ENCODE measurements around the gene ADARB2.

ADARB2 gene

DNA sequence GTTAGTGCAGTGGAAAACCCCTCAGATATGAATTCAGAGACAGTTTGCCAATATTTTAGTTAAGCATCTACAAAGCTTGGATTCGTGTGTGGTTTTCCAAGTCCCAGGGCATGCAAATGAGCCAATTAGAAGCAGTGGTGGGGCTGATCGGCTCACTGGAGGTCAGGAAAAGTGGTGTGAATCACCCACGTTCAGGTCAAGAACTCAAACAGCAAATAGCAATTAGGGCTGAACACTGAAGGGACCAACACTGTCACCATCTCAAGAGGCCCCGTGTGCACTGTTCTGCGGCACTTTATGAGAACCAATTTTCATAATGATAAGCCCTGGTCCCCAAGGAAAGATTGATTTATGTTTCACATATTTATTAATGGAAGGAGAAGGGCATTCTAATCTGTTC is 68.9 kb downstream of the ADARB2 start:
- ATAC-seq (no peak), DNase-seq (no peak)
- Mint-ChIP-seq H3K4me3 (no peak overlapping the region), H3K36me3 (ENCODE audit: low read depth) (no peaks in the 10 kb centered on the region), H3K4me1 (peaks cover 3% of the 10 kb centered on the region), H3K27ac (no peak overlapping the region), H3K9me3 (no peaks in the 10 kb centered on the region), H3K27me3 (peaks cover 3% of the 10 kb centered on the region)

DNA sequence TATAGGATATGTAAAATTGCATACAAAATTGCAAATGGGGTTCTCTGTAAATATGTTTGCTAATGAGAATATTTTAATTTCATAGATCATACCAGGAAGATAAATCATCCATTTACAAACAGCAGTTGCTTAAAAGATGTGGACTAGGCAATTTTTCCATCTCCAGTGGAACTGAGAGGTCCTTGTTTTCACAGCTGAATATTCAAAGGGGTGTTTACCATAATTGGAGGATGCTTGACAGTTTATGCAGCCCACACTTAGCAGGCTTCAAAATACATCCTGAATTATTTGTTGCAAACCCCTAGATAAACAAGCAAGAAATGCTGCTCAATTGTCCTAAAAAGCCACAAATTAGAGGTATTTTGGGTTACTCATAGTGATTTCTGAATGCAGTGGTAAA is 69.9 kb downstream of the ADARB2 start:
- ATAC-seq (no peak), DNase-seq (no peak)
- Mint-ChIP-seq H3K27ac (no peak overlapping the region), H3K36me3 (ENCODE audit: low read depth) (no peaks in the 10 kb centered on the region), H3K4me3 (no peak overlapping the region), H3K27me3 (no peaks in the 10 kb centered on the region), H3K4me1 (peaks cover 4% of the 10 kb centered on the region), H3K9me3 (no peaks in the 10 kb centered on the region)

GRCh38 chr10:1666147-1666546 is 71.2 kb downstream of the ADARB2 start:
- no peak overlapping the region for H3K4me3 Mint-ChIP-seq
- peaks cover 4% of the 10 kb centered on the region for H3K4me1 Mint-ChIP-seq
- DNase-seq (no peak), ATAC-seq (no peak)
- H3K36me3 Mint-ChIP-seq (ENCODE audit: low read depth): no peaks in the 10 kb centered on the region
- no peaks in the 10 kb centered on the region for H3K27me3 Mint-ChIP-seq
- no peaks in the 10 kb centered on the region for H3K9me3 Mint-ChIP-seq
- H3K27ac Mint-ChIP-seq: no peak overlapping the region

DNA sequence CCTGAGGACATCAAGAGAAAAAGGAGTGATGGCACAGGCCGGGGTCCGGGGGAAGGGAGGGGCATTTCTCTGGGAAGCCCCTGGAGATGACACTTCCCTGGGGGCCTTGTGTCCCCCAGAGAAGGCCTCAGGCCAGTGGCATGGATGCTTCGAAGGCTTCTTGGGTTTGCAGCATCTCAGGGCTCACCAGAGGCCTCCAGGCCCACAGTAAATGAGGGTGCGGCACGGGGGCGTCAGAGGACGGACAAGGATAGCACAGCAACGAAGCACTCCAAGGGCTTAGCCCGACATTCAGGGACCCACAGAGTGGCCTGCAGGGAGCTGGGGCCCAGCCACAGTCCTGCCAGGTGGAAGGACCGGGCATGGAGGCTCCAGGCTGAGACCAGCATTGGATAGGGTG is 71.6 kb downstream of the ADARB2 start:
- Mint-ChIP-seq H3K27ac (no peak overlapping the region), H3K4me1 (peaks cover 4% of the 10 kb centered on the region), H3K9me3 (no peaks in the 10 kb centered on the region), H3K27me3 (peaks cover under 1% of the 10 kb centered on the region), H3K4me3 (no peak overlapping the region), H3K36me3 (ENCODE audit: low read depth) (no peaks in the 10 kb centered on the region)
- DNase-seq: no peak
- ATAC-seq: no peak

DNA sequence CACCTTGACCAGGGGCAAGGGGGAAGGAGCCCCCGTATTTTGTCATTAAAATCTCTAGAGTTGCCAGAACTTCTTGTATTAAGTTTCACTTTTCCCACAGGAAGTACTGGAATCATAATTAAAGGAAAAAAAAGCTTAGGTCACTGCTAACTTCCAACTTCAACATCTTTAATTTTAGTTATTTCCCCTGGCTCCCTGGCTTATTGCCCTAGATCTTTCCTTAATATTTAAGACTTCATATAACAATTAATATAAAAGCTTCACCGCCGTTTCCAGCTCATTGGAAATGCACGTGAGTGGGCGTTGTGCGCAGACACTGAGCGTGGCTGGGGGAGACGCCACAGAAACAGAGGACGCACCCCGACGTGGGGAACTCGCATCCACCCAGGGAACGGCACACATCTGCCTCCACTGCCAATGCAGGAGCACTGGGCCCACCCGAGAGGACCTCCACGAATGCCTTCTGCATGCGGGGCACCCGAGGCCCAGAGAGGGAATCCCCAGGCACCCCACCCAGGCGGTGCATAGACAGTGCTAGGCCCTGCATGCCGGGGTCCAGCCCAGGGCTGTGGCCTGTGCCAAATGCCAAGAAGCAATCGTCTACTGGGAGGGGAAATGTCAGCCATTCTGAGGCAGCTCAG is 72.2 kb downstream of the ADARB2 start:
- Mint-ChIP-seq H3K4me3 (no peak overlapping the region), H3K4me1 (peaks cover 4% of the 10 kb centered on the region), H3K9me3 (no peaks in the 10 kb centered on the region), H3K27ac (no peak overlapping the region), H3K36me3 (ENCODE audit: low read depth) (no peaks in the 10 kb centered on the region), H3K27me3 (peaks cover 2% of the 10 kb centered on the region)
- ATAC-seq: no peak
- DNase-seq: no peak

GRCh38 chr10:1664333-1664964 is 72.9 kb downstream of the ADARB2 start:
- DNase-seq (no peak), ATAC-seq (no peak)
- no peak overlapping the region for H3K4me3 Mint-ChIP-seq
- H3K27me3 Mint-ChIP-seq: peaks cover 6% of the 10 kb centered on the region
- H3K27ac Mint-ChIP-seq: no peak overlapping the region
- no peaks in the 10 kb centered on the region for H3K36me3 Mint-ChIP-seq (ENCODE audit: low read depth)
- H3K9me3 Mint-ChIP-seq: no peaks in the 10 kb centered on the region
- H3K4me1 Mint-ChIP-seq: peaks cover 4% of the 10 kb centered on the region

- H3K4me3 Mint-ChIP-seq: no peak overlapping the region
These were observed 74.1 kb downstream of the ADARB2 start for GRCh38 chr10:1663226-1663625.

DNA sequence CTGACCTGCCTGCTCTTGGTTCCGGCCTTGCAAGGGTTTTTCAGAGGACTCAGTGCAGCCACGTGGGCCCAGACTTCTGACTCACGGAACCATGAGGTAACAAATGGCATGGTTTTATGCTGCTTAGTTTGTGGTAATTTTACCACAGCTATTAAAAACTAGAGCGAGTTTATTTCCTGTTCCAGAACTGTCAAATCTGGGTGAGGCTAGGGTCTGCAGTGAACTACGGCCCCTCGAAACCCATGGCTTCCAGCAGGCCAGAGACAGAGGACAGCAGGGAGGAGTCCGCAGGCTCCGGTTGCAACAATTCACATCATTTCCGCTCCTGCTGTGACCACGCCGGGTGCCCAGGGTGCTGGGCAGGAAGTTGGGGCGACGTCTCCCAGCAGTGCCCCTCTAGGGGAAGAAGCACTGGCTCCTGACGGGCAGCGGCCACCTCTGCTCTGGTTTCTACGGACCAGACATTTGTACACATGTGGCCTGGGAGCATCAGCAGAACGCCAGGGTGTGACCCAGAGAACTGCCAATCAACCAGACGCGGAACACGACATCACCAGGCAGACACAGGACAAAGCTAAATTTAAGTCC is 74.8 kb downstream of the ADARB2 start:
- Mint-ChIP-seq H3K27ac (no peak overlapping the region), H3K27me3 (peaks cover 15% of the 10 kb centered on the region), H3K4me3 (no peak overlapping the region), H3K4me1 (peaks cover 4% of the 10 kb centered on the region), H3K9me3 (no peaks in the 10 kb centered on the region), H3K36me3 (ENCODE audit: low read depth) (no peaks in the 10 kb centered on the region)
- DNase-seq (no peak), ATAC-seq (no peak)

More at GRCh38 chr10:1663226-1663625, 74.1 kb downstream of the ADARB2 start:
- no peak for ATAC-seq
- Mint-ChIP-seq H3K4me1 (peaks cover 4% of the 10 kb centered on the region), H3K9me3 (no peaks in the 10 kb centered on the region), H3K27me3 (peaks cover 8% of the 10 kb centered on the region), H3K36me3 (ENCODE audit: low read depth) (no peaks in the 10 kb centered on the region), H3K27ac (no peak overlapping the region)
- DNase-seq: no peak

DNA sequence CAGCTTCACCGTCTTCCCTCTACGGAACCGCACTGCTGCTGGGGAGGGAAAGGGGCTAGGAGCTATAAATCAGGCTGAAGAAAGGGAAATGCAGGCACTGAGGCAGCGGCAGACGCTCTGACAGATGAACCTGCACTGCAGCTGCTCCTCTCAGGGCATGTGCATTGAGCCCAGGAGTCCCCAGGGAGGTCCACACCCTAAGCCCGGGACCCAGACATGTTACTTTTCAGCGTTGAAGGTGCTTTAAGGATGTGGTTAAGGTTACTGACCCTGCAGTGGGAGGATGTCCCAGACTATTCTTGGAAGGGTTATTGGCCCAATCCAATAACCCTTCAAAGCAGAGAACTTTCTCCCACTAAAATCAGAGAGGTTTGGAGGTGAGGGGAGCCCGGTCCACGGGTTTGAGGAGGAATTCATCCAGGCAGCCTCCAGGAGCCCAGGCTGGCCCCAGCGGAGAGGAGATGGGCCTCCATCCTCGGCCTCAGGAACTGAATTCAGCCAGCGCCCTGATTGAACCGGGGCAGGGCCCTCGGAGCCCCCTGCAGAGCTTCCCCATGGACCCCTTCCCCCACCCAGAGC is 75.4 kb downstream of the ADARB2 start:
- Mint-ChIP-seq H3K27ac (no peak overlapping the region), H3K36me3 (ENCODE audit: low read depth) (no peaks in the 10 kb centered on the region)

DNA sequence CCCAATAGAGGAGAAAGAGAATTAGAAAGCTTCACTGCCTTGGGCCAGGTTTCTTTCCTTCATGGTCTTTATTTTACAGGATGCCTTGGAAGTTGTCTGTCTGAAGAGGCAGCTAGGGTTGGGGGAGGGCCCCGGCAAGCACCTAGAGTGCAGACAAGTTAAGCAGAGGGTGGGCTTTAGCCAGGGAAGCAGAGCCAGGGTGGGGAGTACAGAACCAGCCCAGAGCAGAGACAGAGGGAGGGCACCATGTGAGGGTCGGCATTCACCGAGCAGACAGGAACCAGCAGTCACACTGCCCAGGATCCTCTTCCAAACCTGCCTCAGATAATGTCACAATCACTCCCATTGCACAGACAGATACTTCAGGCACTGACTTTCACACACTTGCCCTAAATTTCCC is 75.9 kb downstream of the ADARB2 start:
- peaks cover 21% of the 10 kb centered on the region for H3K27me3 Mint-ChIP-seq
- H3K9me3 Mint-ChIP-seq: no peaks in the 10 kb centered on the region
- DNase-seq (no peak), ATAC-seq (no peak)
- no peaks in the 10 kb centered on the region for H3K36me3 Mint-ChIP-seq (ENCODE audit: low read depth)
- H3K4me1 Mint-ChIP-seq: peaks cover 4% of the 10 kb centered on the region
- no peak overlapping the region for H3K27ac Mint-ChIP-seq
- no peak overlapping the region for H3K4me3 Mint-ChIP-seq

More for the DNA sequence above, 75.4 kb downstream of the ADARB2 start:
- H3K9me3 Mint-ChIP-seq: no peaks in the 10 kb centered on the region
- H3K4me3 Mint-ChIP-seq: no peak overlapping the region
- H3K27me3 Mint-ChIP-seq: peaks cover 18% of the 10 kb centered on the region
- peaks cover 4% of the 10 kb centered on the region for H3K4me1 Mint-ChIP-seq
- no peak for DNase-seq
- ATAC-seq: no peak

DNA sequence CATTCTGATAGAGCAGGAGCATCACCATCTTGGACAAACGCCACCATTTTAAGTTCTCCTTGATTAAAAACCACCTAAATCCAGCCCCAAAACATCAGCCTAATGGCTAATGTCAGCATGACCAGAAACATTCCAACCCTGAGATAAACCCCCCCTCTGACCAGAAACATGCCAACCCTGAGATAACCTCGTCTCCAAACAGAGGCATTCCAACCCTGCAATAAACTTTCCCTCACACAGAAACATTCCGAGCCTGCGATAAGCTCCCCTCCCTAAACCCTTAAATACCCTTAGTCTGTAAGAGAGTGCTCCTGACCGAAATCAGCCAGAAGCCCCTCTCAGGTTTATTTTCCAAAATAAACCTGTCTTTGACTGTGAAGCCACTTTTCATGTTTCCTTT is 76.5 kb downstream of the ADARB2 start:
- Mint-ChIP-seq H3K27ac (no peak overlapping the region), H3K4me3 (no peak overlapping the region), H3K4me1 (peaks cover 4% of the 10 kb centered on the region), H3K9me3 (no peaks in the 10 kb centered on the region), H3K27me3 (peaks cover 26% of the 10 kb centered on the region), H3K36me3 (ENCODE audit: low read depth) (no peaks in the 10 kb centered on the region)
- ATAC-seq: no peak
- DNase-seq: no peak

GRCh38 chr10:1660386-1660785 is 76.9 kb downstream of the ADARB2 start:
- peaks cover 4% of the 10 kb centered on the region for H3K4me1 Mint-ChIP-seq
- H3K27ac Mint-ChIP-seq: no peak overlapping the region
- H3K9me3 Mint-ChIP-seq: no peaks in the 10 kb centered on the region
- DNase-seq (no peak), ATAC-seq (no peak)
- peaks cover 26% of the 10 kb centered on the region for H3K27me3 Mint-ChIP-seq
- H3K36me3 Mint-ChIP-seq (ENCODE audit: low read depth): no peaks in the 10 kb centered on the region
- H3K4me3 Mint-ChIP-seq: no peak overlapping the region

DNA sequence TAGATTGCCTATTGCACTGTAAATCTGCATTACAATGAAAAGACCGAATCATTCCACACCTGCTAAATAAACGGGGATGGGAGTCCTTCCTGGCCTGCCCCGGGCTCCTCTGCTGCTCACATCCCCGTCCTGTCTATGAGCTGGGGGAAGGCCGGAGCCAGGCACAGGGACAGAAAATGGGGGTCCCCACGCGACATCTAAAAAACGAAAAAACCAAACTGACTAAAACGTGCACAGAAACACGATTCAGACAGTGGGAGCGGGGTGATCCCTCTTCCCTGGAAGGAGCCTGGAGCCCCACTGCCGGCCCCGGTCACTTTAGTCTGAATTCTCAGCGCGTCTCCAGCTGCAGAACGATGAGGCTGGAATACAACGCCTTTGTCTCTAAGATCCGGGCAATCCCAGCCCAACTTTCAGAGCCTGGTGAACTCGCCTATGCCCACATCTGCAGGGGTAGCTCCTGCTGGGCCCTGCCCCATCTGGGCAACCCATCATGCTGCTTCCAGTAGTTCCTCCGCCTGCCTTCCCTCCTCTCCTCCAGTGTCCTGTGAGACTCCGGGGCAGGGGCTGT is 78.0 kb downstream of the ADARB2 start:
- H3K27ac Mint-ChIP-seq: no peak overlapping the region
- peaks cover 4% of the 10 kb centered on the region for H3K4me1 Mint-ChIP-seq
- ATAC-seq: no peak

GRCh38 chr10:1658658-1659057 is 78.7 kb downstream of the ADARB2 start:
- ATAC-seq (no peak), DNase-seq (no peak)
- Mint-ChIP-seq H3K4me1 (peaks cover 1% of the 10 kb centered on the region), H3K27ac (no peak overlapping the region), H3K9me3 (no peaks in the 10 kb centered on the region), H3K27me3 (peaks cover 26% of the 10 kb centered on the region), H3K4me3 (no peak overlapping the region), H3K36me3 (ENCODE audit: low read depth) (no peaks in the 10 kb centered on the region)

More for the DNA sequence above, 78.0 kb downstream of the ADARB2 start:
- DNase-seq: no peak
- no peak overlapping the region for H3K4me3 Mint-ChIP-seq
- H3K27me3 Mint-ChIP-seq: peaks cover 26% of the 10 kb centered on the region
- no peaks in the 10 kb centered on the region for H3K36me3 Mint-ChIP-seq (ENCODE audit: low read depth)
- no peaks in the 10 kb centered on the region for H3K9me3 Mint-ChIP-seq

- Mint-ChIP-seq H3K9me3 (no peaks in the 10 kb centered on the region), H3K36me3 (ENCODE audit: low read depth) (no peaks in the 10 kb centered on the region), H3K4me3 (no peak overlapping the region), H3K27me3 (peaks cover 26% of the 10 kb centered on the region), H3K27ac (no peak overlapping the region), H3K4me1 (no peaks in the 10 kb centered on the region)
- ATAC-seq (no peak), DNase-seq (no peak)
These were observed 79.8 kb downstream of the ADARB2 start for GRCh38 chr10:1657479-1657878.

Measured in activated naive CD8-positive, alpha-beta T cell treated with anti-CD3 and anti-CD28 coated beads, Interleukin-2, amount 50 U/mL, for 24 hours (primary cell).